Ishikawa (cell line): Measurements from ENCODE around the gene MEFV.

Experiments
- CEBPB ChIP-seq: IDR thresholded peaks from 2 replicates; pipeline ENCODE4 v1.6.1; 2012
- CREB1 ChIP-seq: IDR thresholded peaks from 2 replicates; pipeline ENCODE4 v1.6.1; 2012; ENCODE audit warnings: low read depth
- EP300 ChIP-seq: IDR thresholded peaks from 2 replicates; pipeline ENCODE4 v1.6.1; 2012; ENCODE audit warnings: borderline replicate concordance
- FOXM1 ChIP-seq: IDR thresholded peaks from 2 replicates; pipeline ENCODE4 v1.6.1; 2012; ENCODE audit warnings: low read depth, borderline replicate concordance
- MAX ChIP-seq: IDR thresholded peaks from 2 replicates; pipeline ENCODE4 v1.6.1; 2012
- NFIC ChIP-seq: IDR thresholded peaks from 2 replicates; pipeline ENCODE4 v1.6.1; 2012
- RAD21 ChIP-seq: IDR thresholded peaks from 2 replicates; pipeline ENCODE4 v1.6.1; 2012; ENCODE audit warnings: low read depth
- REST ChIP-seq: IDR thresholded peaks from 2 replicates; pipeline ENCODE4 v1.6.1; 2012; ENCODE audit warnings: low read depth, mild to moderate bottlenecking
- YY1 ChIP-seq: IDR thresholded peaks from 2 replicates; pipeline ENCODE4 v1.6.1; 2012; ENCODE audit warnings: low read depth
- ZBTB7A ChIP-seq: IDR thresholded peaks from 2 replicates; pipeline ENCODE4 v1.6.1; 2012; ENCODE audit warnings: low read depth

GRCh38 chr16:3212567-3212966, 43.9 kb downstream of the MEFV start:
- TF ChIP-seq REST (no peak), RAD21 (no peak), EP300 (no peak), YY1 (no peak), MAX (no peak), CREB1 (no peak), ZBTB7A (no peak), FOXM1 (no peak), CEBPB (no peak), NFIC (no peak)
